Caco-2 (cell line): Measurements from ENCODE around the gene YDJC. TPM values are rescaled to one million over a fixed set of nuclear protein-coding genes. Genes with fewer than 3 reads are reported as not detected.
"Not testable (repeated sequence)": the region's sequence is repeated elsewhere in the genome, so short reads cannot be mapped to it uniquely, and the experiment has no call there.

Experiments
- BruUV-seq: library from RNA; stranded (reverse); fragments of 400-500 nt; replicated peaks from 2 replicates; lab custom pipeline; 2021; lab: Mats Ljungman, UMichigan
- CTCF ChIA-PET: fragments of 300-600 bp; sonication (Branson Sonifier 250); formaldehyde crosslinking; loops from one replicate; lab custom pipeline; 2022; ENCODE audit warnings: antibody characterized with exemption; lab: Charles Lee
- POLR2A ChIA-PET: fragments of 300-600 bp; sonication (Branson Sonifier 250); formaldehyde crosslinking; loops from one replicate; lab custom pipeline; 2022; ENCODE audit warnings: antibody characterized with exemption; lab: Charles Lee
- DNase-seq, 2 experiments: peaks; one replicate each; pipeline versions ENCODE4 v3.0.0 to v3.0.0-alpha.2; 2020 to 2022
- H3K27me3 ChIP-seq: replicated peaks from 2 replicates; pipeline ENCODE4 v1.6.0; 2011; ENCODE audit warnings: low read length; ENCODE audit not compliant: control insufficient read depth, insufficient read depth
- H3K36me3 ChIP-seq: 2 replicates; pipeline ENCODE4 v1.5.1; 2011; ENCODE audit warnings: low read length; ENCODE audit not compliant: control insufficient read depth, insufficient read depth
- H3K4me1 ChIP-seq: fragments of 250-450 bp; sonication (Bioruptor Pico); 2 replicates; pipeline ENCODE4 v1.5.1; 2020; ENCODE audit warnings: mild to moderate bottlenecking
- H3K4me3 ChIP-seq: 2 replicates; pipeline ENCODE4 v1.5.1; 2011; ENCODE audit warnings: low read depth, mild to moderate bottlenecking, control low read depth, low read length
- H3K9me3 ChIP-seq: fragments of 250-450 bp; sonication (Bioruptor Pico); 2 replicates; pipeline ENCODE4 v1.5.1; 2020; ENCODE audit warnings: mild to moderate bottlenecking, moderate library complexity
- H3K27ac Mint-ChIP-seq: one replicate; pipeline ENCODE4 v1.8.0; 2022; ENCODE audit warnings: mixed read lengths; ENCODE audit not compliant: unreplicated experiment
- H3K27me3 Mint-ChIP-seq: one replicate; pipeline ENCODE4 v1.8.0; 2022; ENCODE audit warnings: mixed read lengths; ENCODE audit not compliant: insufficient read depth, unreplicated experiment
- H3K36me3 Mint-ChIP-seq: one replicate; pipeline ENCODE4 v1.8.0; 2022; ENCODE audit warnings: mild to moderate bottlenecking, mixed read lengths; ENCODE audit not compliant: insufficient read depth, unreplicated experiment
- H3K4me1 Mint-ChIP-seq: one replicate; pipeline ENCODE4 v1.8.0; 2022; ENCODE audit warnings: low read depth, mixed read lengths; ENCODE audit not compliant: unreplicated experiment
- H3K4me3 Mint-ChIP-seq: one replicate; pipeline ENCODE4 v1.8.0; 2022; ENCODE audit warnings: mild to moderate bottlenecking, moderate library complexity, mixed read lengths; ENCODE audit not compliant: unreplicated experiment
- H3K9me3 Mint-ChIP-seq: one replicate; pipeline ENCODE4 v1.8.0; 2022; ENCODE audit warnings: mixed read lengths; ENCODE audit not compliant: unreplicated experiment
- CTCF ChIP-seq, 2 experiments: fragments of 200-600 bp in 1 of 2; IDR thresholded peaks; 1 replicate in 1 of 2; 2 replicates in 1 of 2; pipeline versions ENCODE4 v1.5.1 to v1.8.0; 2011 to 2022; ENCODE audit warnings: antibody characterized with exemption in 1 of 2, control low read depth in 1 of 2, inconsistent platforms in 1 of 2, low read depth in 1 of 2, low read length in 1 of 2, mild to moderate bottlenecking in 1 of 2, moderate library complexity in 1 of 2; ENCODE audit not compliant: insufficient read depth in 1 of 2, severe bottlenecking in 1 of 2, unreplicated experiment in 1 of 2
- intact Hi-C: fragments of 100-400 bp; cut with micrococcal nuclease; formaldehyde crosslinking; loops from one replicate; pipeline ENCODE4 v1.10.0; 2022; ENCODE audit not compliant: unreplicated experiment
- total RNA-seq: library from RNA; stranded (reverse); gene quantifications from 2 replicates; pipeline ENCODE4 v1.2.3, GENCODE V29; 2022

YDJC gene
- total RNA-seq, 1 experiment from 2014 or later = 60.0 TPM

DNA sequence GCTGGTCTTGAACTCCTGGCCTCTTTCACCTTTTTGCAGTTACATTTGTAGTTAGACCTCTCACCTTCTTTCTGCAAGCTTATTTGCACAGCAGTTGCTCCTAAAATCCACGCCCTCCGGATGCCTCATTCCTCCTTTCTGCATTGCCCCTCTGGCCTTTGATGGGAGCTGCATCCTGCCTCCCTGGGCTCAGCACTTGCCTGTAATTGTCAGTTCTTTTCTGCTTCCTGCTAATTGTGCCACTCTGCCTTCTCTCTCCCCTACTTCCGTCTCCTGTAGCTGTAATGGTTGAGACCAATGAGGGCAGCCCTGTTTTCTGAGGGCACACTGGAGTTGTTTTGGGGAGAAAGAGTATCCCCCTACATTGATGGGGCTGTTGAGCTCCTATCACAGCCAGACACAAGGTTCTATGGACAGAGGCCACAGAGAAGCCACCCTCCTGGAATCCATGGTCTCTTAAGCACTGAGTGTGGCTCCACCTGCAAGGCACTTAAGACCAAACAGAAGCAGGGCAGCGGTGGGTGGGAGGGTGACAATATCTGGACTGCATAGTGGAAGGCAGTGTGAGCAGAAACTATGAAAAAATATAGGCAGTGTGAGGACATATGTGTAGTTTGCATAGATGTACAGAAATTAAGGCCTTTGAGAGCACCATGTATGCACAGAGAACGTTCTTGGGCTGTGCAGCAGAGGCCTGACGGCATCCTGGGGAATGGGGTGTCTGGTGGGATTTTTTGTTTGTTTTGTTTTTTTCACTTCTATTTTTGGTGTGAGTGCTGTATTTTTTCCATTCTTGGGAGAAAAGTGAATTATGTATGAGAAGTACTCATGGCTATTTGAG, 30.5 kb downstream of the YDJC start:
- DNase-seq = no peak
- no peaks in the 10 kb centered on the region for H3K4me1 ChIP-seq
- no peaks in the 10 kb centered on the region for H3K27me3 ChIP-seq
- ChIA-PET POLR2A (no interaction called here), CTCF (no interaction called here)
- Mint-ChIP-seq H3K4me3 (no peak overlapping the region), H3K27ac (peak overlapping the region; percentile 81), H3K9me3 (no peaks in the 10 kb centered on the region), H3K36me3 (peaks cover 63% of the 10 kb centered on the region), H3K27me3 (no peaks in the 10 kb centered on the region), H3K4me1 (peaks cover 7% of the 10 kb centered on the region)
- intact Hi-C loops = no loop called here
- TF ChIP-seq CTCF (IDR thresholded peaks at IDR 0.05; ENCODE audit: insufficient read depth in 1 of 2, low read depth in 1 of 2, low read length in 1 of 2, severe bottlenecking in 1 of 2, unreplicated experiment in 1 of 2) = no peak
- no peaks in the 10 kb centered on the region for H3K9me3 ChIP-seq
- no TSS peak for BruUV-seq
- H3K36me3 ChIP-seq = peaks cover 1% of the 10 kb centered on the region; the same call in 1 of the 2 replicates
- no peak overlapping the region for H3K4me3 ChIP-seq

DNA sequence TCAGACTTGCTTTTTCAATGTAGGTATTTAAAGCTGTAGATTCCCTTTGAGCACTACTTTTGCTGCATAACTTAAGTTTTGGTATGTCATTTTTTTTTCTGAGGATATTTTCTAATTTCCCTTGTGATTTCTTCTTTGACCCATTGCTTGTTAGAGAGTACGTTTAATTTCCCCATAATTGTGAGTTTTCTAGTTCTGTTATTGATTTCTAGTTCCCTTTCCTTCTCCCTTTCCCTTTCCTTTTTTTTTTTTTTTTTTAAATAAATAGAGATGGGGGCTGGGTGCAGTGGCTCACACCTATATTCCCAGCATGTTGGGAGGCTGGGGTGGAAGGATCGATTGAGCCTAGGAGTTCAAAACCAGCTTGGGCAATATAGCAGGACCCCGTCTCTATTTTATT, 31.5 kb downstream of the YDJC start:
- no peak for DNase-seq
- ChIA-PET CTCF (no interaction called here), POLR2A (no interaction called here)
- Histone ChIP-seq H3K27me3 (no peaks in the 10 kb centered on the region), H3K36me3 (peaks cover 1% of the 10 kb centered on the region; the same call in 1 of the 2 replicates), H3K9me3 (no peaks in the 10 kb centered on the region), H3K4me1 (no peaks in the 10 kb centered on the region), H3K4me3 (no peak overlapping the region)
- no peaks in the 10 kb centered on the region for H3K9me3 Mint-ChIP-seq
- H3K36me3 Mint-ChIP-seq = peaks cover 73% of the 10 kb centered on the region
- H3K4me1 Mint-ChIP-seq = peaks cover 7% of the 10 kb centered on the region
- no peak for TF ChIP-seq CTCF (IDR thresholded peaks at IDR 0.05; ENCODE audit: insufficient read depth in 1 of 2, low read depth in 1 of 2, low read length in 1 of 2, severe bottlenecking in 1 of 2, unreplicated experiment in 1 of 2)
- no peak overlapping the region for H3K4me3 Mint-ChIP-seq
- no TSS peak for BruUV-seq
- no peaks in the 10 kb centered on the region for H3K27me3 Mint-ChIP-seq
- no peak overlapping the region for H3K27ac Mint-ChIP-seq
- intact Hi-C loops = no loop called here

DNA sequence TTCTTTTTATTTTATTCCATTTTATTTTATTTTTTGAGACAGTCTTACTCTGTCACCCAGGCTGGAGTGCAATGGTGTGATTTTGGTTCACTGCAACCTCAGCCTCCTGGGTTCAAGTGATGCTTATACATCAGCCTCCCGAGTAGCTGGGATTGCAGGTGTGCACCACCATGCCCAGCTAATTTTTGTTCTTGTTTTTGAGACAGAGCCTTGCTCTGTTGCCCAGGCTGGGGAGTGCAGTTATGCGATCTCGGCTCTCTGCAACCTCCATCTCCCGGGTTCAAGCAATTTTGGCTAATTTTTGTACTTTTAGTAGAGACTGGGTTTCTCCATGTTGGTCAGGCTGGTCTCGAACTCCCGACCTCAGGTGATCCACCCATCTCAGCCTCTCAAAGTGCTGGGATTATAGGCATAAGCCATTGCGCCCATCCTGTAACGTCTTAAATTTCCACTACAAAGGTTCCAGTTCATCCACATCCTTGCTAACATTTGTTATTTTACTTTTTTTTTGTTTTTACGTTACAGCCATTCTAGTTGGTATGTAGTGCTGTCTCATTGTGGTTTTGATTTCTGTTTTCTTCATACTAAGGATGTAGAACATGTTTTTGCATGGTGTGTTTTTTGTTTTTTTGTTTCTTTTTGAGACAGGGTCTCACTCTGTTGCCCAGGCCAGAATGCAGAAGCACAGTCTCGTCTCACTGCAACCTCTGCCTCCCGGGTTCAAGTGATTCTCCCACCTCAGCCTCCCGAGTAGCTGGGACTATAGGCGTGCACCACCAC, 33.3 kb downstream of the YDJC start:
- H3K9me3 Mint-ChIP-seq, POLR2A ChIA-PET, H3K4me1 ChIP-seq, H3K27me3 Mint-ChIP-seq, DNase-seq, H3K27ac Mint-ChIP-seq, BruUV-seq, intact Hi-C loops, H3K4me3 ChIP-seq, H3K4me3 Mint-ChIP-seq, H3K4me1 Mint-ChIP-seq, H3K36me3 ChIP-seq, H3K9me3 ChIP-seq, H3K27me3 ChIP-seq: not testable (repeated sequence)
- peaks cover 68% of the 10 kb centered on the region for H3K36me3 Mint-ChIP-seq
- CTCF ChIA-PET = interaction anchor here (1.1 kb wide), 1 partner anchor 45 kb away, joined by 3 read pairs; no protein-coding TSS in a partner anchor
